ENCODE data around the gene PRPH.
"Not testable (repeated sequence)": the region's sequence is repeated elsewhere in the genome, so short reads cannot be mapped to it uniquely, and the experiment has no call there.

Gene PRPH

GRCh38 chr12:49294804-49295081, 204 bp upstream of the PRPH start:
- Histone ChIP-seq H3K27me3 (ENCODE audit: insufficient read depth, low read length) (peaks cover 80% of the 10 kb centered on the region), H3K9ac (ENCODE audit: low read depth, low read length) (no peak overlapping the region), H3K27ac (ENCODE audit: low read length) (no peak overlapping the region), H3K36me3 (ENCODE audit: insufficient read depth, low read depth, low read length) (no peaks in the 10 kb centered on the region), H3K4me1 (ENCODE audit: insufficient read depth, low read length) (no peaks in the 10 kb centered on the region), H3K9me3 (ENCODE audit: insufficient read depth, low read depth, low read length) (0 out of 2 replicates have a peak, but pooled peaks cover 3% of the 10 kb centered on the region), H3K4me3 (ENCODE audit: low read length) (peak overlapping the region; percentile 47; the same call in 1 of the 2 replicates)

DNA sequence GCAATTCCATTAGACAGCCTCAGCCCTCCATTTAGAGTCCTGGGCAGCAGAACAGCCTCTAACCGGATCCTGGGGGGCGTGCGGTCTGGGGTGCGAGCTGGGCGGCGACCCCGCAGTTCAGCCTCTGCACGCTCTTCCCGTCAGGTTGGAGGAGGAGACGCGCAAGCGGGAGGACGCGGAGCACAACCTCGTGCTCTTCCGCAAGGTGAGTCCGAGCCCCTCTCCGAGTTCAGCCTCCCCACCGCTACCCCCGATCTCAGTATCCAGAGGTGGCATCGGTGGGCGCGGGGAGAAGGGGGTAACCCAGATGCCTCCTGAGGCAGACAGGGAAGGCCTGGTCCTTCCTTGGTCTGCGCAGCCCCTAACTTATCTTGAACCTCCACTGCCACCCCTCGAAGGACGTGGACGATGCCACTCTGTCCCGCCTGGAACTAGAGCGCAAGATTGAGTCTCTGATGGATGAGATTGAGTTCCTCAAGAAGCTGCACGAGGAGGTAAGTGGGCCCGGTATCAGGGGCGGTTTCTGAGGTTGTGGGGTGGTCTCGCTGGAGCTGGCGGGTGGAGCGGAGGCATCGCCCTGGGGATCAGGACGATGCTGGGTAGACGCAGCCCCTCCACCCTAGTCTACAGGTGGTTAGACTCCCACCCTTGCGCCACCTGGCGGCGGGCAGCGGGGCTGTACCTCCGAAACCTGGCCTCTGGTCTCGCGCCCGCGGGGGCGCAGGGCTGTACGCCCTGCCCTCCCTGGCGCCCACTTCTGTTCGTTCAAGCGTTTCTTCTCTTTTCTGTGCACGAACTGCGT, 1.3 kb downstream of the PRPH start:
- Histone ChIP-seq H3K27me3 (ENCODE audit: insufficient read depth, low read length) (peaks cover 83% of the 10 kb centered on the region), H3K9ac (ENCODE audit: low read depth, low read length) (no peak overlapping the region), H3K4me1 (ENCODE audit: insufficient read depth, low read length) (no peaks in the 10 kb centered on the region), H3K9me3 (ENCODE audit: insufficient read depth, low read depth, low read length) (0 out of 2 replicates have a peak, but pooled peaks cover 3% of the 10 kb centered on the region), H3K4me3 (ENCODE audit: low read length) (peak overlapping the region; percentile 60; the same call in 1 of the 2 replicates), H3K27ac (ENCODE audit: low read length) (no peak overlapping the region), H3K36me3 (ENCODE audit: insufficient read depth, low read depth, low read length) (no peaks in the 10 kb centered on the region)

DNA sequence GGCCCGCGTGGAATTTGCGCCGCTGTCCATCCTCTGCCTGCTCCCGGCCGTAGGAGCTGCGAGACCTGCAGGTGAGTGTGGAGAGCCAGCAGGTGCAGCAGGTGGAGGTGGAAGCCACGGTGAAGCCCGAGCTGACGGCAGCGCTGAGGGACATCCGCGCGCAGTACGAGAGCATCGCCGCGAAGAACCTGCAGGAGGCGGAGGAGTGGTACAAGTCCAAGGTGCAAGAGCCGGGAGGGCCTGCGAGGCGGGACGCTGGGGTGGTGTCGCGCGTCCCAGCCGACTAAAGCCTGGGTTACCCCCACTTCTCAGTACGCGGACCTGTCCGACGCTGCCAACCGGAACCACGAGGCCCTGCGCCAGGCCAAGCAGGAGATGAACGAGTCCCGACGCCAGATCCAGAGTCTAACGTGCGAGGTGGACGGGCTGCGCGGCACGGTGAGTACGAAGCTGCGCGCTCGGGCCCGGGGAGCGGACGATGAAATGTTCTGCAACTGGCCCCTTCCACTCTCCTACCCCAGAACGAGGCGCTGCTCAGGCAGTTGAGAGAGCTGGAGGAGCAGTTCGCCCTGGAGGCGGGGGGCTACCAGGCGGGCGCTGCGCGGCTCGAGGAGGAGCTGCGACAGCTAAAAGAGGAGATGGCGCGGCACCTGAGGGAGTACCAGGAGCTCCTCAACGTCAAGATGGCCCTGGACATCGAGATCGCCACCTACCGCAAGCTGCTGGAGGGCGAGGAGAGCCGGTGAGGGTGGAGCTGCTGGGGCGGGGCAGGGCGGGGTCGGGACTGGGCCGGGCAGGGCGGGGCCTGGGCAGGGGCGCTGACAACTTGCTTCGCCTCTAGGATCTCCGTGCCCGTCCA, 2.1 kb downstream of the PRPH start:
- Histone ChIP-seq H3K9me3 (ENCODE audit: insufficient read depth, low read depth, low read length) (0 out of 2 replicates have a peak, but pooled peaks cover 3% of the 10 kb centered on the region), H3K36me3 (ENCODE audit: insufficient read depth, low read depth, low read length) (no peaks in the 10 kb centered on the region), H3K4me1 (ENCODE audit: insufficient read depth, low read length) (no peaks in the 10 kb centered on the region), H3K27ac (ENCODE audit: low read length) (no peak overlapping the region), H3K9ac (ENCODE audit: low read depth, low read length) (no peak overlapping the region), H3K4me3 (ENCODE audit: low read length) (peak overlapping the region; percentile 60), H3K27me3 (ENCODE audit: insufficient read depth, low read length) (peaks cover 80% of the 10 kb centered on the region)

DNA sequence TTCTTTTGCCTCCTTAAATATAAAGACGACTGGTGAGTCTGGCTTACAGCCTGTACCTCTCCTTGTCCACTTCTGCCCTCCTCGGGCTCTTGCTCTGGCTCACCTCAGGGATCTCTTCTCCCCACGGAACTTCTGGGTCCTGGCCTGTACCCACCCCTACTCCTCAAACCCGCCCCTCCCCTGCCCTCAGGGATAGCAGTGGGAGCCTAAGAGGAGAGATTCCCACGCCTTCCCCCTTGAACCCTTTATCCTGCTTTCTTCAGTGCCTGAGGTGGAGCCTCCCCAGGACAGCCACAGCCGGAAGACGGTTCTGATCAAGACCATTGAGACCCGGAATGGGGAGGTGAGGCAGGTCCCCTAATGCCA, 2.7 kb downstream of the PRPH start:
- Histone ChIP-seq H3K4me1 (ENCODE audit: insufficient read depth, low read length) (no peaks in the 10 kb centered on the region), H3K9ac (ENCODE audit: low read depth, low read length) (no peak overlapping the region), H3K4me3 (ENCODE audit: low read length) (peak overlapping the region; percentile 41; the same call in 1 of the 2 replicates), H3K27me3 (ENCODE audit: insufficient read depth, low read length) (peaks cover 78% of the 10 kb centered on the region), H3K27ac (ENCODE audit: low read length) (no peak overlapping the region), H3K36me3 (ENCODE audit: insufficient read depth, low read depth, low read length) (no peaks in the 10 kb centered on the region), H3K9me3 (ENCODE audit: insufficient read depth, low read depth, low read length) (0 out of 2 replicates have a peak, but pooled peaks cover 3% of the 10 kb centered on the region)

DNA sequence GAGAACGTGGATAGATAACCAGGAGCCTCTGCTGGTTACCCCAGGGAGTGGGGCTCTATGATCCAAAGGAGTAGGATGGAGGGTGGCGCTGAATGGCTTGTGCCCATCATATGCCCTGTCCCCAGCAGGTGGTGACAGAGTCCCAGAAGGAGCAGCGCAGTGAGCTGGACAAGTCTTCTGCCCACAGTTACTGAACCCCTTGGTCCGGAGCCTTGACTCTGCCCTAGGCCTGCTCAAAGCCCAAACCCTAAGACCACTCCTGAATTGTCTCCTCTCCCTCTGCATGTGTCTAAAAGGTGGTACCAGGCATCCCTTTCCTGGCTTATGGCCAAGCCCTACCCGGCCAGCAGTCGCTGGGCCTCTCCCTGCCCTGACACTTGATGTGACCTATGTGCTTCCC, 3.2 kb downstream of the PRPH start:
- H3K9me3 ChIP-seq (ENCODE audit: insufficient read depth, low read depth, low read length): 0 out of 2 replicates have a peak, but pooled peaks cover 3% of the 10 kb centered on the region
- H3K27ac ChIP-seq (ENCODE audit: low read length): no peak overlapping the region
- peaks cover 78% of the 10 kb centered on the region for H3K27me3 ChIP-seq (ENCODE audit: insufficient read depth, low read length)
- H3K4me3 ChIP-seq (ENCODE audit: low read length): no peak overlapping the region
- H3K4me1 ChIP-seq (ENCODE audit: insufficient read depth, low read length): no peaks in the 10 kb centered on the region
- H3K9ac ChIP-seq (ENCODE audit: low read depth, low read length): no peak overlapping the region
- H3K36me3 ChIP-seq (ENCODE audit: insufficient read depth, low read depth, low read length): no peaks in the 10 kb centered on the region

- Histone ChIP-seq H3K36me3 (ENCODE audit: insufficient read depth, low read depth, low read length) (no peaks in the 10 kb centered on the region), H3K9me3 (ENCODE audit: insufficient read depth, low read depth, low read length) (no peaks in the 10 kb centered on the region), H3K9ac (ENCODE audit: low read depth, low read length) (no peak overlapping the region), H3K4me1 (ENCODE audit: insufficient read depth, low read length) (no peaks in the 10 kb centered on the region), H3K4me3 (ENCODE audit: low read length) (no peak overlapping the region), H3K27me3 (ENCODE audit: insufficient read depth, low read length) (peaks cover 58% of the 10 kb centered on the region), H3K27ac (ENCODE audit: low read length) (no peak overlapping the region)
Measured at GRCh38 chr12:49301760-49302159, 6.8 kb downstream of the PRPH start.

DNA sequence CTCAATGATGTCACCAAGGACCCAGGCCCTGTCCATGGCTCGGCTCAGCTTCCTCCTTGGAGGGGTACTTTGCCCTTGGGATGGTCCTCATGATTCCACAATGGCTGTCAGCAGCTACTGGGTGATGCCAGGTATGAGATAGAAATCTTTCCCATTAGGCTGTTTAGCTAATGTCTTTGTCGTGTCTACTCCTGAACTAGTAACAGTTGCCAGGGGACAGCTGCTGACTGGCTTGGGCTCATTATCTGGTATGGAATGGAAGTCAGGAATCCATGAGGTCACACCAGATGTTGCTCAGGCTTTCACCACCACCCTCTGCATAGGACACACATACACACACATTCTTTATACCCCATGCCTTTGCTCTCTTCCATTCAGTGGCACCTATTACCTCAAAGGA, 9.2 kb downstream of the PRPH start:
- Histone ChIP-seq H3K4me3 (ENCODE audit: low read length) (no peak overlapping the region), H3K27me3 (ENCODE audit: insufficient read depth, low read length) (peaks cover 34% of the 10 kb centered on the region), H3K27ac (ENCODE audit: low read length) (no peak overlapping the region), H3K9me3 (ENCODE audit: insufficient read depth, low read depth, low read length) (no peaks in the 10 kb centered on the region), H3K36me3 (ENCODE audit: insufficient read depth, low read depth, low read length) (no peaks in the 10 kb centered on the region), H3K4me1 (ENCODE audit: insufficient read depth, low read length) (no peaks in the 10 kb centered on the region), H3K9ac (ENCODE audit: low read depth, low read length) (no peak overlapping the region)

GRCh38 chr12:49305762-49306510, 11.0 kb downstream of the PRPH start:
- Histone ChIP-seq H3K27ac (ENCODE audit: low read length) (no peak overlapping the region), H3K4me3 (ENCODE audit: low read length) (no peak overlapping the region), H3K9me3 (ENCODE audit: insufficient read depth, low read depth, low read length) (no peaks in the 10 kb centered on the region), H3K36me3 (ENCODE audit: insufficient read depth, low read depth, low read length) (no peaks in the 10 kb centered on the region), H3K4me1 (ENCODE audit: insufficient read depth, low read length) (no peaks in the 10 kb centered on the region), H3K9ac (ENCODE audit: low read depth, low read length) (no peak overlapping the region), H3K27me3 (ENCODE audit: insufficient read depth, low read length) (peaks cover 33% of the 10 kb centered on the region)

GRCh38 chr12:49309386-49309785, 14.4 kb downstream of the PRPH start:
- Histone ChIP-seq H3K36me3 (ENCODE audit: insufficient read depth, low read depth, low read length) (no peaks in the 10 kb centered on the region), H3K4me1 (ENCODE audit: insufficient read depth, low read length) (no peaks in the 10 kb centered on the region), H3K27me3 (ENCODE audit: insufficient read depth, low read length) (peaks cover 12% of the 10 kb centered on the region; the same call in 1 of the 2 replicates), H3K9ac (ENCODE audit: low read depth, low read length) (no peak overlapping the region), H3K9me3 (ENCODE audit: insufficient read depth, low read depth, low read length) (no peaks in the 10 kb centered on the region), H3K4me3 (ENCODE audit: low read length) (no peak overlapping the region), H3K27ac (ENCODE audit: low read length) (no peak overlapping the region)

DNA sequence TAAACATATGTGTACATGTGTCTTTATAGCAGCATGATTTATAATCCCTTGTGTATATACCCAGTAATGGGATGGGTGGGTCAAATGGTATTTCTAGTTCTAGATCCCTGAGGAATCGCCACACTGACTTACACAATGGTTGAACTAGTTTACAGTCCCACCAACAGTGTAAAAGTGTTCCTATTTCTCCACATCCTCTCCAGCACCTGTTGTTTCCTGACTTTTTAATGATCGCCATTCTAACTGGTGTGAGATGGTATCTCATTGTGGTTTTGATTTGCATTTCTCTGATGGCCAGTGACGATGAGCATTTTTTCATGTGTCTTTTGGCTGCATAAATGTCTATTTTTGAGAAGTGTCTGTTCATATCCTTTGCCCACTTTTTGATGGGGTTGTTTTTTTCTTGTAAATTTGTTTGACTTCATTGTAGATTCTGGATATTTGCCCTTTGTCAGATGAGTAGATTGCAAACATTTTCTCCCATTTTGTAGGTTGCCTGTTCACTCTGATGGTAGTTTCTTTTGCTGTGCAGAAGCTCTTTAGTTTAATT, 15.6 kb downstream of the PRPH start:
- H3K27ac ChIP-seq (ENCODE audit: low read length); H3K27me3 ChIP-seq (ENCODE audit: insufficient read depth, low read length); H3K4me1 ChIP-seq (ENCODE audit: insufficient read depth, low read length); H3K4me3 ChIP-seq (ENCODE audit: low read length); H3K36me3 ChIP-seq (ENCODE audit: insufficient read depth, low read depth, low read length); H3K9me3 ChIP-seq (ENCODE audit: insufficient read depth, low read depth, low read length); H3K9ac ChIP-seq (ENCODE audit: low read depth, low read length): not testable (repeated sequence)

DNA sequence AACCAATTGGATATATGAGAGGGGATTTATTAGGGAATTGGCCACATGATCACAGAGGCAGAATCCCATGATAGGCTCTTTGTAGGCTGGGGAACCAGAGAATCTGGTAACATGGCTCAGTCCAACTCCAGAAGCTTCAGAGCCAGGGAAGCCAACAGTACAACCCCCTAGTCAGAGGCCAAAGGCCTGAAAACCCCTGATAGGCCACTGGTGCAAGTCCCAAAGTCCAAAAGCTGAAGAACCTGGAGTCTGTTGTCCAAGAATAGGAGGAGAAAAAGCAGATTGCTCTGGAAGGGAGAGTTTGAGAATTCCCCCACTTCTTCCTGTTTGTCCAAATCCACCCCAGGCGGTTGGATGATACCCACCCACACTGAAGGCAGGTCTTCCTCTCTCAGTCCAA, 19.9 kb downstream of the PRPH start:
- no peaks in the 10 kb centered on the region for H3K4me1 ChIP-seq (ENCODE audit: insufficient read depth, low read length)
- no peak overlapping the region for H3K4me3 ChIP-seq (ENCODE audit: low read length)
- H3K9ac ChIP-seq (ENCODE audit: low read depth, low read length): no peak overlapping the region
- H3K9me3 ChIP-seq (ENCODE audit: insufficient read depth, low read depth, low read length): no peaks in the 10 kb centered on the region
- no peak overlapping the region for H3K27ac ChIP-seq (ENCODE audit: low read length)
- peaks cover 2% of the 10 kb centered on the region for H3K27me3 ChIP-seq (ENCODE audit: insufficient read depth, low read length)
- no peaks in the 10 kb centered on the region for H3K36me3 ChIP-seq (ENCODE audit: insufficient read depth, low read depth, low read length)

All from iPS-20b (cell line).